NCI-H1048 (cell line): Measurements from ENCODE around the gene RFTN2.
"Not testable (repeated sequence)": the region's sequence is repeated elsewhere in the genome, so short reads cannot be mapped to it uniquely, and the experiment has no call there.

ENCODE experiments used
- DNase-seq: peaks from one replicate; lab custom pipeline; 2025; lab: John Stamatoyannopoulos, UW

Gene RFTN2

GRCh38 chr2:197600306-197600705 is 75.1 kb downstream of the RFTN2 start:
- no peak for DNase-seq

- no peak for DNase-seq
These were observed 76.0 kb downstream of the RFTN2 start for GRCh38 chr2:197599285-197599965.

GRCh38 chr2:197598450-197598849 is 76.9 kb downstream of the RFTN2 start:
- DNase-seq: no peak

- no peak for DNase-seq
These were observed 78.2 kb downstream of the RFTN2 start for GRCh38 chr2:197597166-197597565.

- no peak for DNase-seq
These were observed 78.6 kb downstream of the RFTN2 start for GRCh38 chr2:197596766-197597165.

- no peak for DNase-seq
These were observed 83.9 kb downstream of the RFTN2 start for GRCh38 chr2:197591339-197592072.

GRCh38 chr2:197587255-197587654 is 88.1 kb downstream of the RFTN2 start:
- not testable (repeated sequence) for DNase-seq

- DNase-seq: not testable (repeated sequence)
These were observed 95.2 kb downstream of the RFTN2 start for GRCh38 chr2:197580166-197580565.

GRCh38 chr2:197578294-197578693 is 97.1 kb downstream of the RFTN2 start:
- not testable (repeated sequence) for DNase-seq

GRCh38 chr2:197577446-197577845 is 97.9 kb downstream of the RFTN2 start:
- no peak for DNase-seq

GRCh38 chr2:197576631-197577030 is 98.8 kb downstream of the RFTN2 start:
- no peak for DNase-seq

GRCh38 chr2:197575987-197576386 is 99.4 kb downstream of the RFTN2 start:
- DNase-seq: no peak

GRCh38 chr2:197573608-197574007 is 101.8 kb downstream of the RFTN2 start:
- DNase-seq: no peak

GRCh38 chr2:197571627-197572271 is 103.6 kb downstream of the RFTN2 start:
- DNase-seq: no peak

GRCh38 chr2:197560146-197560665 is 115.2 kb downstream of the RFTN2 start:
- DNase-seq: no peak

- no peak for DNase-seq
These were observed 115.7 kb downstream of the RFTN2 start for GRCh38 chr2:197559681-197560080.

GRCh38 chr2:197558393-197558792 is 117.0 kb downstream of the RFTN2 start:
- DNase-seq: no peak

GRCh38 chr2:197556456-197556855 is 118.9 kb downstream of the RFTN2 start:
- no peak for DNase-seq

- DNase-seq: no peak
These were observed 119.9 kb downstream of the RFTN2 start for GRCh38 chr2:197555467-197555866.

GRCh38 chr2:197551260-197551659 is 124.1 kb downstream of the RFTN2 start:
- not testable (repeated sequence) for DNase-seq

GRCh38 chr2:197548582-197548981 is 126.8 kb downstream of the RFTN2 start:
- DNase-seq: no peak

- DNase-seq: no peak
These were observed 128.1 kb downstream of the RFTN2 start for GRCh38 chr2:197547163-197547900.
